ENCODE results near the gene MAN1C1.

The MAN1C1 gene

DNA sequence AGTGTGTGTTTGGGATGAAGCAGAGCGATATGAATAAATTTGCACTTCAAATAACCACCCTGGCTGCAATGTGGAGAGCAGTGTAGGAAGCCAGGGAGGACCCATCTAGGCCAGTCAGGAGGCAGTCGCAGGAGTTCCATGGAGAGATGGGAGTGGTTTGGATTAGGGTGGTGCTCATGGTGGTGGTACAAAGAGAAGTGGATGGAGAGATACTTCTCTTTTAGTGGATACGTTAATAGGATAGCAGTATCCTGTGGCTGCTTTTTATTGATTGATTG is 58.2 kb downstream of the MAN1C1 start:
- Histone ChIP-seq H3K4me3 (ENCODE audit: low read depth, low read length) (no peak overlapping the region), H3K27me3 (ENCODE audit: control insufficient read depth, insufficient read depth, low read length) (no peaks in the 10 kb centered on the region), H3K9me3 (ENCODE audit: control insufficient read depth, insufficient read depth, low read depth, low read length) (0 out of 2 replicates have a peak, but pooled peaks cover 6% of the 10 kb centered on the region), H3K4me1 (ENCODE audit: control insufficient read depth, insufficient read depth, low read length) (peaks cover 24% of the 10 kb centered on the region), H3K36me3 (ENCODE audit: control insufficient read depth, insufficient read depth, low read length) (no peaks in the 10 kb centered on the region), H3K9ac (ENCODE audit: low read length) (no peak overlapping the region), H3K27ac (ENCODE audit: low read depth, low read length) (no peak overlapping the region)

DNA sequence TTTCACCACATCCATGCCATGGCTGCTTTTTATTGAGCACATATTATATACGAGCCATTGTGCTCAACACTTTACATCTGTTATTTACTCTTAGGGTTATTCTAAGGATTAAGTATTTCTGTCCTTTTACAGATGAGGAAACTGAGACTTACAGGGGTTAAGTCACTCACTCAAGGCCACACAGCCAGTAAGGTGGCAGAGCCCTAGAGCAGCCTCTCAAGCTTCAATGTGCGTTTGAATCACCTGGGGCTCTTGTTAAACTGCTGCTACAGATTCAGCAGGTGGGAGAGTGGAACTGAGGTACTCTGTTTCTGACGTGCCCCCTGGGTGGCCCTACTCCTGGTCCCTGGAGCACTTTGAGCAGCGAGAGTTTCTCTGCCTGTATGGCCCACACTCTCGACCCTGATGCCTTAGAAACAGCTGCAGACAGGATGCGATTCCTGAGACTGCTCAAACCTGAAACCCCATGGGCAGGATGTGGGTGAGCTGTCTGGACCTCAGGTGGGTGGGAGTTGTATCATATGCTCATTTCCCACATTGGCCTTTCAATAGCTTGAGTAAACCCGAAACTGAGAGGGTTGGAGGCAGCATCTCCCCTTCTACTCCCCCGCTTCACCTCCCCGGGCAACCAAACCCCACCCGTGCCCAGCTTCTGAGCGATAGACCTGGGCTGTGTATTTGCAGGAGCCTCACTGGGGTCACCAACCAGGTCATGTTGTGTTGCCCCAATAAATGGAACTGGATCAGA is 59.3 kb downstream of the MAN1C1 start:
- Histone ChIP-seq H3K27ac (ENCODE audit: low read depth, low read length) (no peak overlapping the region), H3K9me3 (ENCODE audit: control insufficient read depth, insufficient read depth, low read depth, low read length) (0 out of 2 replicates have a peak, but pooled peaks cover 6% of the 10 kb centered on the region), H3K4me1 (ENCODE audit: control insufficient read depth, insufficient read depth, low read length) (peaks cover 24% of the 10 kb centered on the region), H3K36me3 (ENCODE audit: control insufficient read depth, insufficient read depth, low read length) (no peaks in the 10 kb centered on the region), H3K9ac (ENCODE audit: low read length) (no peak overlapping the region), H3K27me3 (ENCODE audit: control insufficient read depth, insufficient read depth, low read length) (no peaks in the 10 kb centered on the region), H3K4me3 (ENCODE audit: low read depth, low read length) (no peak overlapping the region)

DNA sequence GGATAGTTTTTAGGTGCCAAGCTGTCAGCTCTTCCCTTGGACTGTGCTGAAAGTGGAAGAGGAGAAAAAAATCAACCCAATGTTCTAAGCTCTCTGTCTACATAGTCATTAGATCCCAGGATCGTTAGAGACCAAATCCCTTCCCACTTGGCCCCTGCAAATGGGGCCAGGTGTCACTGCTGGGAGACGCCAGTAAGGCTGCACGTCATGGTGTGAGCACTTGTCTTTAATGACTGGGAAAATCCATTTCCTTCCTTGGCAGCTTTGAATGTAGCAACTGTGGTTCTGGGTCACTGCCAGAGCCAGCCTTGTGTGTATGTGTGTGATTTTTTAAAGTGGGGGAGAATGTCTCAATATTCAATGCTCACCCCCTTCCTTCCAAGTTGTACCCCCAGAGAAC is 59.9 kb downstream of the MAN1C1 start:
- H3K27me3 ChIP-seq (ENCODE audit: control insufficient read depth, insufficient read depth, low read length): no peaks in the 10 kb centered on the region
- H3K4me1 ChIP-seq (ENCODE audit: control insufficient read depth, insufficient read depth, low read length): peaks cover 24% of the 10 kb centered on the region
- H3K9ac ChIP-seq (ENCODE audit: low read length): no peak overlapping the region
- 0 out of 2 replicates have a peak, but pooled peaks cover 6% of the 10 kb centered on the region for H3K9me3 ChIP-seq (ENCODE audit: control insufficient read depth, insufficient read depth, low read depth, low read length)
- H3K4me3 ChIP-seq (ENCODE audit: low read depth, low read length): no peak overlapping the region
- H3K36me3 ChIP-seq (ENCODE audit: control insufficient read depth, insufficient read depth, low read length): no peaks in the 10 kb centered on the region
- no peak overlapping the region for H3K27ac ChIP-seq (ENCODE audit: low read depth, low read length)

DNA sequence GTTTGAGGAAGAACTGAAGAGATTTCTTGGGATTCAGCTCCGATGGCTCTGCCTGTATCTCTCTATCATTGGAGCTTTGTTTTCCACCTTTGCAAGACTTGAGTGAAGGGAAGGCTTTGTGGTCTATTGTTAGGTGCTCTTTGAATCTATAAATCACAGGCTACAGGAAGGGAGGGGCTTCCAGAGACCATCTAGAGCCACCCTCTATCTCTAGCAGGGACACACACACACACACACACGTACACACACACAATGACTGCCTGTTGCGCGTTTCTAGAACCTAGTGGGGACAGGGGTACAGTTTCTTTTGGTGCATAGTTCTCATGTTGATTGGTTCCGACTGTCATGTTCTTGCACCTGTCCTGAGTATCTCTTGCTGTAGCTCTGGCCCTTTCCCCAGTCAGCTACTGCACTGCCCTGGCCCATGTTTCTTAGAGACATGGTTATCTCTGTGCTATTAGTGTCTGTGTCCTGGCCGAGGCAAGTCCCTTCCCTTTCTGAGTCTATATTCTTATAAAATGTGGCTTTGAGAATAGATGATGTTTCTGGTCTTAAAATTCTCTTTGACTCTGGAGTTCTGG is 60.7 kb downstream of the MAN1C1 start:
- H3K27me3 ChIP-seq (ENCODE audit: control insufficient read depth, insufficient read depth, low read length): no peaks in the 10 kb centered on the region
- no peak overlapping the region for H3K4me3 ChIP-seq (ENCODE audit: low read depth, low read length)
- H3K36me3 ChIP-seq (ENCODE audit: control insufficient read depth, insufficient read depth, low read length): no peaks in the 10 kb centered on the region
- H3K9ac ChIP-seq (ENCODE audit: low read length): no peak overlapping the region
- peaks cover 24% of the 10 kb centered on the region for H3K4me1 ChIP-seq (ENCODE audit: control insufficient read depth, insufficient read depth, low read length)
- 0 out of 2 replicates have a peak, but pooled peaks cover 2% of the 10 kb centered on the region for H3K9me3 ChIP-seq (ENCODE audit: control insufficient read depth, insufficient read depth, low read depth, low read length)
- no peak overlapping the region for H3K27ac ChIP-seq (ENCODE audit: low read depth, low read length)

DNA sequence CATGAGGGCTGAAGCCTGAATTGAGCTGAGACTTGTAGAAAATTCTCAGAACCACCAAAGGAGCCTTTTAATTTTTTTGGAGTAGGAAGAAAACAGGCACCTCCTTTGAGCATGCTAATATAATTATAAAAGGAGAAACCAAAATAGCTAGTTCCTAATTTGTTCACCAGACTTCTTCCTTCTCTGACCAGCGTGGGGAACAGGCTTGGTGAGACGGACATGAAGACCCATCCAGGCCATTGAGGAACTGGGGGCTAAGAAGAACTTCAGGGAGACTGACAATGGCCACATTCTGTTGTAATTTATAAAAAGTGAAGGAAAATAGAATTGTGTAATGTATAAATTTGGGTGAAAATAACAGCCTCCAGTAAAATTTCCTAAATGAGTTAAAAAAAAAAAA is 62.6 kb downstream of the MAN1C1 start:
- Histone ChIP-seq H3K27me3 (ENCODE audit: control insufficient read depth, insufficient read depth, low read length) (no peaks in the 10 kb centered on the region), H3K4me1 (ENCODE audit: control insufficient read depth, insufficient read depth, low read length) (peaks cover 19% of the 10 kb centered on the region), H3K27ac (ENCODE audit: low read depth, low read length) (no peak overlapping the region), H3K9me3 (ENCODE audit: control insufficient read depth, insufficient read depth, low read depth, low read length) (no peaks in the 10 kb centered on the region), H3K36me3 (ENCODE audit: control insufficient read depth, insufficient read depth, low read length) (no peaks in the 10 kb centered on the region), H3K4me3 (ENCODE audit: low read depth, low read length) (no peak overlapping the region), H3K9ac (ENCODE audit: low read length) (no peak overlapping the region)

DNA sequence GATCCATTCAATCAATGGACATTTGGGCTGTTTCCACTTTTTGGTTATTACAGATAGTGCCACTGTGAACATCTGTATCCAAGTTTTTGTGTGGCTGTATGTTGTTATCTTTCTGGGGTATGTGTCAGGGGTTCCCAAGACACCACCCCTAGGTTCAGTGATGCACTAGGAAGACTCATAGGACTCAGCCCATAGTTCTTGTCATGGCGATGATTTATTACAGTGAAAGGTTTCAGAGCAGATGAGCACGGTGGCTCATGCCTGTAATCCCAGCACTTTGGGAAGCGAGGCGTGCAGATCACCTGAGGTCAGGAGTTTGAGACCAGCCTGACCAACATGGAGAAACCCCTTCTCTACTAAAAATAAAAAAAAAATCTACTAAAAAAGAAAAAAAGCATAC is 64.1 kb downstream of the MAN1C1 start:
- H3K4me3 ChIP-seq (ENCODE audit: low read depth, low read length): no peak overlapping the region
- H3K9me3 ChIP-seq (ENCODE audit: control insufficient read depth, insufficient read depth, low read depth, low read length): no peaks in the 10 kb centered on the region
- H3K36me3 ChIP-seq (ENCODE audit: control insufficient read depth, insufficient read depth, low read length): no peaks in the 10 kb centered on the region
- no peak overlapping the region for H3K27ac ChIP-seq (ENCODE audit: low read depth, low read length)
- H3K9ac ChIP-seq (ENCODE audit: low read length): no peak overlapping the region
- H3K4me1 ChIP-seq (ENCODE audit: control insufficient read depth, insufficient read depth, low read length): peaks cover 13% of the 10 kb centered on the region
- no peaks in the 10 kb centered on the region for H3K27me3 ChIP-seq (ENCODE audit: control insufficient read depth, insufficient read depth, low read length)

DNA sequence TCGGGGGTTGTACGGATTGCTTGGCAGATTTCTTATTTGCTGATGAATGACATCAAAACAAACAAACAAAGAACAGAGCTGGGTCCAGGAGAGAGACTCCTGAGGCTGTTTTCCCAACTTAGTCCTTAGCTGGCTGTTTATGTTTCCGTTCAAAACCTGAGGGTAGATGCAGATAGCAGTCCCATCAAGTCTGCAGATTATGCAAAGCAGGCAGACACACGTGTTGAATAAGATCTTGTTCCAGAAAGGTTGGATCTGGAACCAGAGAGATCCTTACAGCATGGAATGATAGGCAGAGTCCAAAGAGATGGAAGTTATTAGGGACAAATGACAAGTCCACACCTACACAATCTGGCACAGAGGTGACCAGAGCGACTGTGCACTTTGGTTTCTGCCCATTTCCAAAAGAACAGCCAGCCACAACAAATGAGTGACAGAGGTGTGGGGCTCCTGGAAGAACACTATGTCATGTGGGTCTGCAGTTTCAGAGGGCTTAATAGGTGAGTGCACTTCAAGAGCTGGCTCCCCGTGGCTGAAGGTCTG is 65.5 kb downstream of the MAN1C1 start:
- H3K27ac ChIP-seq (ENCODE audit: low read depth, low read length): no peak overlapping the region
- no peaks in the 10 kb centered on the region for H3K36me3 ChIP-seq (ENCODE audit: control insufficient read depth, insufficient read depth, low read length)
- no peak overlapping the region for H3K9ac ChIP-seq (ENCODE audit: low read length)
- no peaks in the 10 kb centered on the region for H3K4me1 ChIP-seq (ENCODE audit: control insufficient read depth, insufficient read depth, low read length)
- no peaks in the 10 kb centered on the region for H3K9me3 ChIP-seq (ENCODE audit: control insufficient read depth, insufficient read depth, low read depth, low read length)
- H3K27me3 ChIP-seq (ENCODE audit: control insufficient read depth, insufficient read depth, low read length): no peaks in the 10 kb centered on the region
- H3K4me3 ChIP-seq (ENCODE audit: low read depth, low read length): no peak overlapping the region

DNA sequence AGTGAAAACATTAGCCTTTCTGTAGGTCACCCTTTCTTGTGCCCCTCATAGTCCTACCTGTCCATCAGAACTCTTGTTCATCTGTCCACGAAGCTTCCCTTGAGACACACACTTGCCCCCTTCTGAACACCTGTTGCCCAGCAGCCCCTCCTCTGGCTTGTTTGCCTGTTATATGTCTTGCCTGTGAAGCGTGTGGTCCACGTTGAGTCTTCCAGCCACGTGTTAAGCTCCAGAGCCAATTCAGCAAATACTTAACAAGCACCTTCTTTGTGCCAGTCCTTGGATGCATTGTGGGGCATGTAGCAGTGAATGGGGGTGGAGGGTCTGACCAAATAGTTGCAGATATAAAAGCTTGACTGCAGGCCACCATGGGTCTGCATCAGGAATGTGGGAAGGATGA is 66.6 kb downstream of the MAN1C1 start:
- Histone ChIP-seq H3K4me3 (ENCODE audit: low read depth, low read length) (no peak overlapping the region), H3K9ac (ENCODE audit: low read length) (no peak overlapping the region), H3K36me3 (ENCODE audit: control insufficient read depth, insufficient read depth, low read length) (no peaks in the 10 kb centered on the region), H3K27ac (ENCODE audit: low read depth, low read length) (no peak overlapping the region), H3K9me3 (ENCODE audit: control insufficient read depth, insufficient read depth, low read depth, low read length) (no peaks in the 10 kb centered on the region), H3K27me3 (ENCODE audit: control insufficient read depth, insufficient read depth, low read length) (no peaks in the 10 kb centered on the region), H3K4me1 (ENCODE audit: control insufficient read depth, insufficient read depth, low read length) (no peaks in the 10 kb centered on the region)

DNA sequence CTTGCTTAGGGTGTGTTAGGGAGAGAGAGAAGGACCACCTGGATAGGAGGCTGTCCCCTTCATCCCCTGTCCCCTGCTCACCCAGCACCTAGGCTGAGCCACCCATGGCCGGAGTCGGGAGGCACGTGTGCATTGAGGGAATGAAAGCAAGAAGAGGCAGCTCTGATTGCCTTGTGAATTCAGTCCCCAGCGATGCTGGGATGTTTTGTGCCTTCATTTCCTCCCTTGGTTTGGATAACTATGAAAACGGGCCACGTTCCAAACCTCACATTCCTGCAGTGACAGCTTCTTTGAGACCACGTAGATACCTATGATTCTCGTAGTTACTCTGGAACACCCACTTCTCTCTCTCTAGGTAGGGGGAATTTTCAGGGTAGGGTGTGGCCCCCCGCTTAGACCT is 67.1 kb downstream of the MAN1C1 start:
- H3K9me3 ChIP-seq (ENCODE audit: control insufficient read depth, insufficient read depth, low read depth, low read length): no peaks in the 10 kb centered on the region
- H3K4me1 ChIP-seq (ENCODE audit: control insufficient read depth, insufficient read depth, low read length): no peaks in the 10 kb centered on the region
- H3K4me3 ChIP-seq (ENCODE audit: low read depth, low read length): no peak overlapping the region
- H3K27me3 ChIP-seq (ENCODE audit: control insufficient read depth, insufficient read depth, low read length): no peaks in the 10 kb centered on the region
- no peak overlapping the region for H3K9ac ChIP-seq (ENCODE audit: low read length)
- H3K27ac ChIP-seq (ENCODE audit: low read depth, low read length): no peak overlapping the region
- no peaks in the 10 kb centered on the region for H3K36me3 ChIP-seq (ENCODE audit: control insufficient read depth, insufficient read depth, low read length)

DNA sequence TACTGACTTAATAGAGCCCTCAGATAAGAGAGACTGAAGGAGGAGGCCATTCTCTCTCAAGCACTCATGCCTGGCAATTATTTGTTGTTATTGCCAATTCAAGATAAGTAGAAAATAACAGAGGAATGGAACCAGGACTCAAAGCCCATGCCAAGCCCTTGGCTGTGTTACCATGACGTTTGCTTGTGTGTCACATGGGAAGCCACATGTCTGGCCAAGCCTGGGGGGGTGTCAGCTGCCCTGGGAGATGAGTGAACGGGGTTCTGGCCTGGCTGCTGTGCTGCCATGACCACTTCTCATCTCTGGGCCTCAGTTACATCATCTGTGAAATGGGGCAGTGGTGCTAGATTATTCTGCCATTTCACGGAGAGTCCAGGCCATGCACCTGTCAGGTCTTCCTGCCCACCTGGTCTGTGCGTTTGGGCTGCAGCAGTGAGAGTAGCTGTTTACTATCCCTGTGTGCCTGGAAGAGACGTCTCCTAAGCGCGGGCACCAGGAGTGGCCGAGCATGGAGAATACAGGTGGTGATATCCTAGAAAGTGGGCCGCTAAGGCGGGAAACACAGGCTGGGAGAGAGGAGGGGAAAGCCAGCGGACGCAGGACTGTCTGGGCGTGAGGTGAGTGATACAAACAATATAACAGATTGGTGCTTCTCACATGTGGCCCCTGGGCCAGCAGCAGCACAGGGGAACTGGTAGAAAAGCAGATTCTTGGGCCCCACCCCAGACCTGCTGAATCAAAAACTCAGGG is 67.8 kb downstream of the MAN1C1 start:
- no peaks in the 10 kb centered on the region for H3K9me3 ChIP-seq (ENCODE audit: control insufficient read depth, insufficient read depth, low read depth, low read length)
- no peak overlapping the region for H3K9ac ChIP-seq (ENCODE audit: low read length)
- H3K27me3 ChIP-seq (ENCODE audit: control insufficient read depth, insufficient read depth, low read length): no peaks in the 10 kb centered on the region
- H3K4me1 ChIP-seq (ENCODE audit: control insufficient read depth, insufficient read depth, low read length): no peaks in the 10 kb centered on the region
- H3K4me3 ChIP-seq (ENCODE audit: low read depth, low read length): no peak overlapping the region
- H3K27ac ChIP-seq (ENCODE audit: low read depth, low read length): no peak overlapping the region
- H3K36me3 ChIP-seq (ENCODE audit: control insufficient read depth, insufficient read depth, low read length): no peaks in the 10 kb centered on the region

DNA sequence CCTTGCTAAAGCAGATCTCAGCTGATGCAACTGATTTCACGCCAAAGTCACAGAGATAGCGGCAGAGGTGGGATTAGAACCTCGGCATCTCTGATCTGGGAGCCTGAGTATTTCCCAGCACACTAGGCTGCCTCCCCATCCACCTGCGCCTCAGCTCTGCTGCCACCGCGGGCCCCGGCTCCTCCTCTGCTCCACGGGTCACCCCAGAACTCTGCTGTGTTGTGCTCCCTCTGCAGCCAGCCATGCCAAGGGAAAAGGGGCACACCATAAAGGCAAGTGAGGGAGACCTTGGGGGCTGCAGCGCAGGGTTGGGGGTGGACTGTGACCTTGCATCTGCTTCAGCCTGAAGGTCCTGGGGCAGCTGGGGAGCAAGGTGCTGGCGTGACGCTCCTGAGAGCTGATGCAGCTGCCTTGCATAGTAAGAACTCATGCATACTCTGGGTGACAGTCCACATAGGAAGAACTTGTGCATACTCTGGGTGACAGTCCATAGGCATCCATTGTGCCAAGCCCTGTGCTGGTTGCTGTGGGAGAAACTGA is 68.7 kb downstream of the MAN1C1 start:
- Histone ChIP-seq H3K4me1 (ENCODE audit: control insufficient read depth, insufficient read depth, low read length) (no peaks in the 10 kb centered on the region), H3K9me3 (ENCODE audit: control insufficient read depth, insufficient read depth, low read depth, low read length) (no peaks in the 10 kb centered on the region), H3K36me3 (ENCODE audit: control insufficient read depth, insufficient read depth, low read length) (no peaks in the 10 kb centered on the region), H3K27ac (ENCODE audit: low read depth, low read length) (no peak overlapping the region), H3K4me3 (ENCODE audit: low read depth, low read length) (no peak overlapping the region), H3K9ac (ENCODE audit: low read length) (no peak overlapping the region), H3K27me3 (ENCODE audit: control insufficient read depth, insufficient read depth, low read length) (no peaks in the 10 kb centered on the region)
